HCT116 (cell line): Measurements from ENCODE around the gene SIL1. TPM values are rescaled to one million over a fixed set of nuclear protein-coding genes. Genes with fewer than 3 reads are reported as not detected.

Experiments used
- ATAC-seq: fragments of 200-7000 bp; cut with Tn5 transposase; 2 replicates; pipeline ENCODE4 v1.9.1; 2020; ENCODE audit warnings: mild to moderate bottlenecking, moderate library complexity
- BruUV-seq: library from RNA; stranded (reverse); fragments of 400-500 nt; replicated peaks from 2 replicates; lab custom pipeline; 2021; lab: Mats Ljungman, UMichigan
- CTCF ChIA-PET: fragments of 300-600 bp; sonication (Branson Sonifier 250); formaldehyde crosslinking; loops from one replicate; lab custom pipeline; 2021; ENCODE audit warnings: antibody characterized with exemption; lab: Charles Lee
- POLR2A ChIA-PET: fragments of 300-600, 350-600 bp; sonication (Branson Sonifier 250); formaldehyde crosslinking; loops from one replicate; lab custom pipeline; 2021; ENCODE audit warnings: antibody characterized with exemption; lab: Charles Lee
- RAD21 ChIA-PET, 2 experiments: fragments of 300-600 bp; sonication (Branson Sonifier 250); formaldehyde crosslinking; loops; one replicate each; lab custom pipeline; 2023; ENCODE audit warnings: low total read pairs in 2 of 2; ENCODE audit not compliant: uncharacterized antibody in 2 of 2, unreplicated experiment in 2 of 2, low non-redundant PET in 1 of 2; lab: Charles Lee
- DNase-seq: peaks from one replicate; pipeline ENCODE4 v3.0.0-alpha.2; 2010; ENCODE audit warnings: low read depth, low spot score
- H2AFZ ChIP-seq: fragments of 200-600 bp; shearing (Covaris generic), sonication (generic); 2 replicates; pipeline ENCODE4 v1.6.1; 2017; ENCODE audit warnings: low read depth, mixed run types, mixed read lengths, antibody characterized with exemption, low read length; ENCODE audit not compliant: poor library complexity, severe bottlenecking
- H3K27ac ChIP-seq: 2 replicates; pipeline ENCODE4 v1.5.1; 2012; ENCODE audit warnings: low read depth, low read length
- H3K27me3 ChIP-seq: fragments of 200-600 bp; sonication (generic); 2 replicates; pipeline ENCODE4 v1.6.1; 2016; ENCODE audit warnings: mixed run types, low read length, mixed read lengths; ENCODE audit not compliant: insufficient read depth
- H3K36me3 ChIP-seq, 2 experiments: fragments of 200-500 bp in 1 of 2; fragments of 200-600 bp in 1 of 2; sonication (Bioruptor generic) in 1 of 2; sonication (generic) in 1 of 2; 2 replicates each; pipeline versions ENCODE4 v1.5.1 to v1.6.1; 2014 to 2016; ENCODE audit warnings: low read length in 2 of 2, inconsistent platforms in 1 of 2, mixed read lengths in 1 of 2, mixed run types in 1 of 2; ENCODE audit not compliant: insufficient read depth in 2 of 2, control insufficient read depth in 1 of 2
- H3K4me1 ChIP-seq, 2 experiments: fragments of 200-600 bp in 1 of 2; sonication (generic) in 1 of 2; 2 replicates each; pipeline versions ENCODE4 v1.5.1 to v1.6.1; 2012 to 2017; ENCODE audit warnings: low read length in 2 of 2, inconsistent platforms in 1 of 2, mild to moderate bottlenecking in 1 of 2, mixed read lengths in 1 of 2, mixed run types in 1 of 2, moderate library complexity in 1 of 2; ENCODE audit not compliant: insufficient read depth in 2 of 2, control insufficient read depth in 1 of 2
- H3K4me2 ChIP-seq: fragments of 200-600 bp; sonication (generic); 2 replicates; pipeline ENCODE4 v1.6.1; 2017; ENCODE audit warnings: mixed run types, low read length, mixed read lengths
- H3K4me3 ChIP-seq, 2 experiments: fragments of 200-600 bp in 1 of 2; sonication (generic) in 1 of 2; replicated peaks in 1 of 2; 2 replicates each; pipeline ENCODE4 v1.5.1; 2011 to 2016; ENCODE audit warnings: low read length in 2 of 2, control low read depth in 1 of 2, low read depth in 1 of 2, mild to moderate bottlenecking in 1 of 2, mixed read lengths in 1 of 2, mixed run types in 1 of 2
- H3K79me2 ChIP-seq: fragments of 200-600 bp; sonication (generic); 2 replicates; pipeline ENCODE4 v1.6.1; 2017; ENCODE audit warnings: mild to moderate bottlenecking, mixed run types, low read length, moderate library complexity, mixed read lengths; ENCODE audit not compliant: insufficient read depth
- H3K9ac ChIP-seq: fragments of 200-600 bp; sonication (generic); 2 replicates; pipeline ENCODE4 v1.6.1; 2016; ENCODE audit warnings: low read length, mixed read lengths
- H3K9me2 ChIP-seq: fragments of 200-600 bp; sonication (generic), shearing (Covaris generic); 2 replicates; pipeline ENCODE4 v1.6.1; 2017; ENCODE audit warnings: mixed run types, mild to moderate bottlenecking, moderate library complexity; ENCODE audit not compliant: insufficient read depth
- H3K9me3 ChIP-seq, 2 experiments: fragments of 200-500 bp in 1 of 2; fragments of 200-600 bp in 1 of 2; sonication (Bioruptor generic) in 1 of 2; sonication (generic) in 1 of 2; 2 replicates each; pipeline ENCODE4 v1.6.1; 2014 to 2017; ENCODE audit warnings: low read length in 2 of 2, mixed read lengths in 2 of 2, inconsistent platforms in 1 of 2, low read depth in 1 of 2, mild to moderate bottlenecking in 1 of 2, mixed run types in 1 of 2, moderate library complexity in 1 of 2; ENCODE audit not compliant: control insufficient read depth in 1 of 2, insufficient read depth in 1 of 2
- H4K20me1 ChIP-seq: fragments of 200-600 bp; sonication (generic), shearing (Covaris generic); 2 replicates; pipeline ENCODE4 v1.6.1; 2017; ENCODE audit warnings: mixed run types, mild to moderate bottlenecking, moderate library complexity; ENCODE audit not compliant: insufficient read depth
- ATF3 ChIP-seq: IDR thresholded peaks from 2 replicates; pipeline ENCODE4 v1.6.1; 2012
- CBX3 ChIP-seq: IDR thresholded peaks from 2 replicates; pipeline ENCODE4 v1.6.1; 2012; ENCODE audit warnings: low read depth
- CEBPB ChIP-seq: IDR thresholded peaks from 2 replicates; pipeline ENCODE4 v1.6.1; 2012; ENCODE audit warnings: low read depth
- CTCF ChIP-seq, 3 experiments: fragments of 200-600 bp in 1 of 3; sonication (generic) in 1 of 3; IDR thresholded peaks in 2 of 3; conservative IDR thresholded peaks in 1 of 3; 2 replicates each; pipeline ENCODE4 v1.5.1; 2012 to 2017; ENCODE audit warnings: low read depth in 2 of 3, low read length in 2 of 3, antibody characterized with exemption in 1 of 3, borderline replicate concordance in 1 of 3, control low read depth in 1 of 3, mild to moderate bottlenecking in 1 of 3, mixed read lengths in 1 of 3, mixed run types in 1 of 3, moderate library complexity in 1 of 3; ENCODE audit not compliant: insufficient read depth in 1 of 3
- EGR1 ChIP-seq: IDR thresholded peaks from 2 replicates; pipeline ENCODE4 v1.6.1; 2012; ENCODE audit warnings: low read depth
- ELF1 ChIP-seq: IDR thresholded peaks from 2 replicates; pipeline ENCODE4 v1.6.1; 2012; ENCODE audit warnings: low read depth, borderline replicate concordance
- FOSL1 ChIP-seq: IDR thresholded peaks from 2 replicates; pipeline ENCODE4 v1.6.1; 2012; ENCODE audit warnings: low read depth
- JUND ChIP-seq: IDR thresholded peaks from 2 replicates; pipeline ENCODE4 v1.6.1; 2012
- POLR2A ChIP-seq: IDR thresholded peaks from 2 replicates; pipeline ENCODE4 v1.7.0; 2011; ENCODE audit warnings: borderline replicate concordance; ENCODE audit not compliant: insufficient read depth, insufficient read length; ENCODE audit errors: extremely low read depth
- SIN3A ChIP-seq: IDR thresholded peaks from 2 replicates; pipeline ENCODE4 v1.6.1; 2012; ENCODE audit warnings: low read depth
- SP1 ChIP-seq: IDR thresholded peaks from 2 replicates; pipeline ENCODE4 v1.6.1; 2012; ENCODE audit warnings: low read depth
- TCF7L2 ChIP-seq: IDR thresholded peaks from 2 replicates; pipeline ENCODE4 v1.7.0; 2011; ENCODE audit warnings: borderline replicate concordance, inconsistent platforms; ENCODE audit not compliant: insufficient read depth, insufficient read length; ENCODE audit errors: extremely low read depth
- YY1 ChIP-seq: IDR thresholded peaks from 2 replicates; pipeline ENCODE4 v1.6.1; 2011; ENCODE audit warnings: low read length, low read depth, moderate library complexity, mild to moderate bottlenecking; ENCODE audit not compliant: insufficient replicate concordance; ENCODE audit errors: extremely low read depth
- ZBTB33 ChIP-seq: IDR thresholded peaks from 2 replicates; pipeline ENCODE4 v1.6.1; 2011; ENCODE audit warnings: mild to moderate bottlenecking, low read length, moderate library complexity; ENCODE audit not compliant: insufficient replicate concordance; ENCODE audit errors: extremely low read depth
- ZFX ChIP-seq: fragments of 450-650 bp; IDR thresholded peaks from 2 replicates; pipeline ENCODE4 v1.6.1; 2017
- ZNF274 ChIP-seq: fragments of 200-500 bp; sonication (Bioruptor generic); IDR thresholded peaks from 2 replicates; pipeline ENCODE4 v1.6.1; 2014; ENCODE audit warnings: mild to moderate bottlenecking, low read depth, low read length, inconsistent platforms
- intact Hi-C: fragments of 100-400 bp; cut with micrococcal nuclease; formaldehyde crosslinking; loops from 2 replicates; pipeline ENCODE4 v1.10.0; 2022
- total RNA-seq: library from RNA; stranded (reverse); gene quantifications from one replicate; pipeline ENCODE4 v1.2.1, GENCODE V29; 2021; ENCODE audit not compliant: unreplicated experiment

SIL1 gene
- total RNA-seq, 1 experiment from 2014 or later = 34.0 TPM

DNA sequence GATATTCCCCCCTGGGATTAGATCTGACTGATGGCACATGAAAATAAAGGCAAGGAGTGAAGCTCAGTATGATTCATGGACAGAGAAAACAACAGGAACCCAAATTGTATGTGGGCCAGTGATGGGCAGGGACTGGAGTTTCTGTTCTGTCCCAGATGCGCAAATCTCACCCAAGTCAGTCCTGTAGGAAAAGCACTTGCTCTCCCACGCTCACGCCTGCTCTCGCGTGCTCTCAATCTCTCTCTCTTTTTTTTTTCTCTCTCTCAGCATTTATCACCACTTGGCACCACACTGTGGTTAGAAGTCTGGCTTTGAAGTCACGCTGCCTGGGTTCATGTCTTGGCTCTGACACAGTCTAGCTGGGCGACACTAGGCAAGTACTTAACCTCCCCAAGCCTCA, 216.6 kb downstream of the SIL1 start:
- BruUV-seq = no TSS peak
- CTCF ChIA-PET = no interaction called here
- H3K9ac ChIP-seq = no peak overlapping the region

GRCh38 chr5:138981131-138981530, 217.0 kb downstream of the SIL1 start:
- intact Hi-C loops = no loop called here
- ChIA-PET CTCF (no interaction called here), POLR2A (no interaction called here), RAD21 (no interaction called here)
- Histone ChIP-seq H3K27ac (no peak overlapping the region), H4K20me1 (no peaks in the 10 kb centered on the region), H3K4me3 (no peak overlapping the region), H3K36me3 (no peaks in the 10 kb centered on the region), H3K27me3 (no peaks in the 10 kb centered on the region), H3K9me3 (no peaks in the 10 kb centered on the region), H2AFZ (no peak overlapping the region), H3K79me2 (no peaks in the 10 kb centered on the region), H3K9ac (no peak overlapping the region), H3K4me2 (no peak overlapping the region), H3K9me2 (no peaks in the 10 kb centered on the region), H3K4me1 (peaks cover 0 to 8% of the 10 kb centered on the region in 2 experiments; a peak in 2 of 4 replicates)
- DNase-seq (no peak), ATAC-seq (no peak)
- no TSS peak for BruUV-seq
- no peak for TF ChIP-seq ELF1
- TF ChIP-seq JUND = no peak
- TF ChIP-seq CTCF (IDR thresholded peaks at IDR 0.05 in 2 of 3, conservative IDR thresholded peaks at IDR 0.05 in 1 of 3; ENCODE audit: borderline replicate concordance in 1 of 3, insufficient read depth in 1 of 3, low read depth in 2 of 3, low read length in 2 of 3) = no peak
- TF ChIP-seq ZFX = no peak
- TF ChIP-seq YY1 = no peak
- TF ChIP-seq ATF3 = no peak
- no peak for TF ChIP-seq ZBTB33
- no peak for TF ChIP-seq SP1

More for the DNA sequence above, 216.6 kb downstream of the SIL1 start:
- TF ChIP-seq JUND = no peak
- TF ChIP-seq SIN3A = no peak
- TF ChIP-seq EGR1 = no peak
- TF ChIP-seq YY1 = no peak
- no peak for TF ChIP-seq POLR2A
- no peak for TF ChIP-seq ZNF274
- TF ChIP-seq FOSL1 = no peak
- TF ChIP-seq CBX3 = no peak
- no peak for TF ChIP-seq SP1
- TF ChIP-seq ZFX = no peak
- TF ChIP-seq CEBPB = no peak
- TF ChIP-seq ATF3 = no peak
- TF ChIP-seq TCF7L2 = no peak
- DNase-seq (no peak), ATAC-seq (no peak)
- Histone ChIP-seq H3K9me2 (no peaks in the 10 kb centered on the region), H3K4me3 (no peak overlapping the region), H3K4me2 (no peak overlapping the region), H4K20me1 (no peaks in the 10 kb centered on the region), H3K79me2 (no peaks in the 10 kb centered on the region), H3K27ac (no peak overlapping the region), H3K27me3 (no peaks in the 10 kb centered on the region), H3K36me3 (no peaks in the 10 kb centered on the region), H3K4me1 (peaks cover 0 to 8% of the 10 kb centered on the region in 2 experiments; a peak in 2 of 4 replicates), H3K9me3 (no peaks in the 10 kb centered on the region), H2AFZ (no peak overlapping the region)
- intact Hi-C loops = no loop called here
- ChIA-PET POLR2A (no interaction called here), RAD21 (no interaction called here)
